ENCODE data around the gene ARHGAP33. TPM values are rescaled to one million over a fixed set of nuclear protein-coding genes. Genes with fewer than 3 reads are reported as not detected.

The ARHGAP33 gene
- total RNA-seq, 1 experiment from 2014 or later, result 19.5 TPM

GRCh38 chr19:35736913-35737886 lies 38.2 kb upstream of the ARHGAP33 start:
- Mint-ChIP-seq H3K27me3 (ENCODE audit: low read depth) (no peaks in the 10 kb centered on the region), H3K27ac (no peak overlapping the region; a peak in 1 of 7 replicates), H3K36me3 (ENCODE audit: insufficient read depth in 1 of 3, low read depth in 3 of 3) (peaks cover 34 to 52% (median 51%) of the 10 kb centered on the region in 3 experiments; a peak in 6 of 7 replicates), H3K9me3 (no peaks in the 10 kb centered on the region), H3K4me1 (peaks cover 6 to 8% of the 10 kb centered on the region in 2 experiments), H3K4me3 (no peak overlapping the region)
- Histone ChIP-seq H3K9ac (ENCODE audit: extremely low read depth, insufficient read length, low read length) (no peak overlapping the region), H3K23me2 (ENCODE audit: insufficient read length, low read depth, low read length, poor library complexity, severe bottlenecking) (peaks cover 6% of the 10 kb centered on the region), H3K14ac (ENCODE audit: insufficient read depth, low read length) (no peak overlapping the region), H3K18ac (ENCODE audit: insufficient read length, low read depth, low read length) (no peak overlapping the region), H2BK20ac (ENCODE audit: low read depth, low read length, poor library complexity, severe bottlenecking) (no peak overlapping the region), H4K8ac (replicated peaks; ENCODE audit: insufficient read length, low read depth, low read length) (no peak overlapping the region), H4K91ac (ENCODE audit: insufficient read length, low read depth, low read length) (no peak overlapping the region), H4K5ac (ENCODE audit: insufficient read length, low read depth, low read length) (no peak overlapping the region), H3K4me1 (ENCODE audit: insufficient read depth, low read length) (no peaks in the 10 kb centered on the region), H2BK12ac (ENCODE audit: insufficient read length, low read depth, low read length) (no peak overlapping the region), H2BK15ac (ENCODE audit: low read depth, low read length) (no peak overlapping the region), H3K79me1 (ENCODE audit: insufficient read depth, low read depth, low read length, poor library complexity, severe bottlenecking) (no peaks in the 10 kb centered on the region), H3K27me3 (ENCODE audit: insufficient read depth, low read length) (no peaks in the 10 kb centered on the region), H4K20me1 (ENCODE audit: control insufficient read depth, insufficient read depth, insufficient read length) (no peaks in the 10 kb centered on the region), H2BK5ac (ENCODE audit: insufficient read length, low read length) (no peak overlapping the region), H2AFZ (ENCODE audit: low read length) (no peak overlapping the region), H3K4ac (ENCODE audit: low read depth, low read length) (no peak overlapping the region), H2BK120ac (ENCODE audit: low read depth, low read length, poor library complexity, severe bottlenecking) (no peak overlapping the region), H2AK5ac (ENCODE audit: insufficient read length, low read length) (no peak overlapping the region), H3K56ac (ENCODE audit: insufficient read length, low read depth, low read length) (no peak overlapping the region), H3T11ph (ENCODE audit: low read length) (no peak overlapping the region), H3K9me3 (ENCODE audit: control insufficient read depth, low read depth, low read length) (no peaks in the 10 kb centered on the region), H3K27ac (ENCODE audit: insufficient read length, low read depth, low read length) (no peak overlapping the region), H3K4me2 (ENCODE audit: insufficient read depth, insufficient read length, low read length) (no peak overlapping the region), H3K23ac (ENCODE audit: insufficient read length, low read depth, low read length) (no peak overlapping the region), H3K79me2 (ENCODE audit: insufficient read depth, low read length) (no peaks in the 10 kb centered on the region)
- WGBS (ENCODE audit: extremely low coverage, insufficient read length, low lambda C conversion rate), result no CpG with 5 or more reads among the region's 22 CpGs
- TF ChIP-seq CTCF (conservative IDR thresholded peaks at IDR 0.05), result peak; percentile 32; the same call in 1 of the 3 replicates
- no peak for DNase-seq

All from H9 (cell line).